Peyer's patch (tissue), 4 donors: ENCODE data around the gene TAMALIN.

Source experiments
- CTCF ChIP-seq, 6 experiments: fragments of 450-650 bp in 4 of 6; fragments of 200-600 bp in 2 of 6; sonication (generic) in 1 of 6; IDR thresholded peaks; one replicate each; pipeline ENCODE4 v1.5.1; 2017 to 2019; ENCODE audit warnings: antibody characterized with exemption in 6 of 6, mild to moderate bottlenecking in 3 of 6, moderate library complexity in 1 of 6
- POLR2A ChIP-seq, 2 donors: fragments of 450-650 bp; IDR thresholded peaks; one replicate each; pipeline ENCODE4 v1.5.1; 2017; ENCODE audit warnings: antibody characterized with exemption in 2 of 2, mild to moderate bottlenecking in 2 of 2, moderate library complexity in 2 of 2

GRCh38 chr12:51992246-51992645 lies 14.5 kb upstream of the TAMALIN start:
- no peak for TF ChIP-seq CTCF (IDR thresholded peaks at IDR 0.05)
- TF ChIP-seq POLR2A (IDR thresholded peaks at IDR 0.05), result no peak
